Measurements from ENCODE around the gene NFE2L2. TPM values are rescaled to one million over a fixed set of nuclear protein-coding genes. Genes with fewer than 3 reads are reported as not detected.
A peak's percentile ranks its signal among the peaks of the same experiment; 100 is the strongest.
"Not testable (repeated sequence)": the region's sequence is repeated elsewhere in the genome, so short reads cannot be mapped to it uniquely, and the experiment has no call there.

NFE2L2 gene
- total and polyA plus RNA-seq, 2 experiments from 2014 or later, result 35.0 to 39.1 TPM

DNA sequence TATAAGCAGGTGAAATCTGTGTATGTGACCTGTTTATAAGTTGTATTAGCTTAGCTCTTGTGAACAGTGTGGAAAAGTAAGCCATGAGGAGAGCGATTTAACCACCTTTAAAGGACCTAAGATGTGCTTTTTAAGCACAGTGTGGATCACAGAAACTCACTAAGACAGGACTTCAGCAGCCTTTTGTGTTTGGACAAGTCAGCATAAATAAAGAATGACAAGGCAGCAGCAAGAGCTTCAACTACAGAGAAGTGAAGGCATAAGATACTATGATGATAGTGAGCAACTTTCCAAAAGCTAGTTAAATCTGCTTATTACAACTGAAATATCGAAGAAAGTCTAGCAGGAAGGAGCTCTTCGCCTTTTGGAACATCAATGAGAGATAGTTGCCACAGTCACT is 43.0 kb downstream of the NFE2L2 start (continued):
- no peak for TF ChIP-seq STAT1 (IDR thresholded peaks at IDR 0.05; ENCODE audit: unreplicated experiment)
- TF ChIP-seq, protein P1, sequence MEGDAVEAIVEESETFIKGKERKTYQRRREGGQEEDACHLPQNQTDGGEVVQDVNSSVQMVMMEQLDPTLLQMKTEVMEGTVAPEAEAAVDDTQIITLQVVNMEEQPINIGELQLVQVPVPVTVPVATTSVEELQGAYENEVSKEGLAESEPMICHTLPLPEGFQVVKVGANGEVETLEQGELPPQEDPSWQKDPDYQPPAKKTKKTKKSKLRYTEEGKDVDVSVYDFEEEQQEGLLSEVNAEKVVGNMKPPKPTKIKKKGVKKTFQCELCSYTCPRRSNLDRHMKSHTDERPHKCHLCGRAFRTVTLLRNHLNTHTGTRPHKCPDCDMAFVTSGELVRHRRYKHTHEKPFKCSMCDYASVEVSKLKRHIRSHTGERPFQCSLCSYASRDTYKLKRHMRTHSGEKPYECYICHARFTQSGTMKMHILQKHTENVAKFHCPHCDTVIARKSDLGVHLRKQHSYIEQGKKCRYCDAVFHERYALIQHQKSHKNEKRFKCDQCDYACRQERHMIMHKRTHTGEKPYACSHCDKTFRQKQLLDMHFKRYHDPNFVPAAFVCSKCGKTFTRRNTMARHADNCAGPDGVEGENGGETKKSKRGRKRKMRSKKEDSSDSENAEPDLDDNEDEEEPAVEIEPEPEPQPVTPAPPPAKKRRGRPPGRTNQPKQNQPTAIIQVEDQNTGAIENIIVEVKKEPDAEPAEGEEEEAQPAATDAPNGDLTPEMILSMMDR (conservative IDR thresholded peaks at IDR 0.05; ENCODE audit: low read depth in 2 of 2), result no peak

DNA sequence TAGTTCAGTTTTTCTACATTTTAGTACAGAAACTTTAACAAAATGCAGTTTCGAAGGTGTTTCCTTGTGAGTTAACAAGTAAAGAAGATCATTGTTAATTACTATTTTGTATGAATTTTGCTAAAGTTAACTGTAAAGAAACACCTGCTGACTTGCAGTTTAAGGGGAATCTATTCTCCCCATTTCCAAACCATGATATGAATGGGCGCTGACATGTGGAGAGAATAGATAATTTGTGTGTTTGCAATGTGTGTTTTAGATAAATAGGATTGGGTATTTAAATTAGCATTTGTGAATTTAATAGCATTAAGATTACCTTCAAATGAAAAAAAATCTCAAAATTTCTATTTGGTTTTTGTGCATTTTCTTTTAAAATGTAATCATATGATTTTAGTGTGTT is 44.7 kb downstream of the NFE2L2 start:
- not testable (repeated sequence) for H3K9me3 Mint-ChIP-seq; H3K27ac Mint-ChIP-seq; H3K9me2 ChIP-seq (ENCODE audit: insufficient read depth); H3K4me3 ChIP-seq; H2AFZ ChIP-seq; H3K4me3 Mint-ChIP-seq; H3K27me3 ChIP-seq (ENCODE audit: insufficient read depth); DNase-seq (ENCODE audit: low spot score); H3F3A ChIP-seq (replicated peaks; ENCODE audit: low read depth); ATAC-seq; H3K4me2 ChIP-seq
- H3K36me3 ChIP-seq (ENCODE audit: insufficient read depth), result peaks cover 52% of the 10 kb centered on the region
- H4K20me1 ChIP-seq (replicated peaks; ENCODE audit: insufficient read depth), result peaks cover 23% of the 10 kb centered on the region
- Mint-ChIP-seq H3K4me1 (peaks cover 50% of the 10 kb centered on the region), H3K27me3 (ENCODE audit: insufficient read depth, low read depth, poor library complexity) (peaks cover 21% of the 10 kb centered on the region), H3K36me3 (ENCODE audit: low read depth) (peaks cover 86% of the 10 kb centered on the region)
- 0 out of 2 replicates have a peak overlapping the region, but pooled peaks have one; percentile 2 for H3K27ac ChIP-seq (ENCODE audit: low read depth)
- peaks cover 21% of the 10 kb centered on the region for H3K4me1 ChIP-seq (ENCODE audit: insufficient read depth)
- peaks cover 41% of the 10 kb centered on the region for H3K79me2 ChIP-seq (replicated peaks; ENCODE audit: insufficient read depth)

DNA sequence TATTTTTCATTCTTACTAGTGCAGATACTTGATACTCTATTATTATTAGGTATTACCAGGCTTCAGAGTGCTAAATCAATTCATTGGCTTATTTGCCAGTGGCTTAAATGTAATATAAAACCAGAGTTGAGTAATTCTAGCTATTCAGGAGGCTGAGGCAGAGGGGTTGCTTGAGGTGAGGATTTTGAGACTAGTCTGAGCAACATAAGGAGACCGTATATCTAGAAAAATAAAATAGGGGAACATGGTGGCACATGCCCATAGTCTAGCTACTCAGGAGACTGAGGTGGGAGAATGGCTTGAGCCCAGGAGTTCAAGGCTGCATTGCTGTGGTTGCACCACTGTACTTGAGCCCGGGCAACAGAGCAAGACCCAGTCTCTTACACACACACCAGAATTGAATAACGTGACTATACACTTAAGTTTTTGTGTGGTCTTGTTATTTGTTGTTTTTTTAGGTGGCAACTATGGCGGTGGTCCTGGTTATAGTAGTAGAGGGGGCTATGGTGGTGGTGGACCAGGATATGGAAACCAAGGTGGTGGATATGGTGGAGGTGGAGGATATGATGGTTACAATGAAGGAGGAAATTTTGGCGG is 47.2 kb downstream of the NFE2L2 start:
- no peak for ATAC-seq
- no peak overlapping the region for H2AFZ ChIP-seq
- H3K4me3 ChIP-seq, result no peak overlapping the region
- Mint-ChIP-seq H3K27ac (peak overlapping the region; percentile 52; the same call in 1 of the 2 replicates), H3K36me3 (ENCODE audit: low read depth) (peaks cover 92% of the 10 kb centered on the region), H3K9me3 (peaks cover 2% of the 10 kb centered on the region; the same call in 1 of the 3 replicates), H3K4me3 (0 out of 3 replicates have a peak overlapping the region, but pooled peaks have one; percentile 19), H3K27me3 (ENCODE audit: insufficient read depth, low read depth, poor library complexity) (peaks cover 23% of the 10 kb centered on the region), H3K4me1 (peaks cover 54% of the 10 kb centered on the region)
- no peaks in the 10 kb centered on the region for H3K27me3 ChIP-seq (ENCODE audit: insufficient read depth)
- peaks cover 31% of the 10 kb centered on the region for H4K20me1 ChIP-seq (replicated peaks; ENCODE audit: insufficient read depth)
- 0 out of 2 replicates have a peak overlapping the region, but pooled peaks have one; percentile 36 for H3K4me2 ChIP-seq
- H3F3A ChIP-seq (replicated peaks; ENCODE audit: low read depth), result peaks cover 7% of the 10 kb centered on the region; the same call in 1 of the 2 replicates
- H3K27ac ChIP-seq (ENCODE audit: low read depth), result peak overlapping the region; percentile 52; the same call in 1 of the 2 replicates
- no peaks in the 10 kb centered on the region for H3K9me2 ChIP-seq (ENCODE audit: insufficient read depth)
- peaks cover 57% of the 10 kb centered on the region for H3K79me2 ChIP-seq (replicated peaks; ENCODE audit: insufficient read depth)
- DNase-seq (ENCODE audit: low spot score), result no peak
- H3K4me1 ChIP-seq (ENCODE audit: insufficient read depth), result peaks cover 27% of the 10 kb centered on the region
- H3K36me3 ChIP-seq (ENCODE audit: insufficient read depth), result peaks cover 52% of the 10 kb centered on the region
- TF ChIP-seq, protein P2, sequence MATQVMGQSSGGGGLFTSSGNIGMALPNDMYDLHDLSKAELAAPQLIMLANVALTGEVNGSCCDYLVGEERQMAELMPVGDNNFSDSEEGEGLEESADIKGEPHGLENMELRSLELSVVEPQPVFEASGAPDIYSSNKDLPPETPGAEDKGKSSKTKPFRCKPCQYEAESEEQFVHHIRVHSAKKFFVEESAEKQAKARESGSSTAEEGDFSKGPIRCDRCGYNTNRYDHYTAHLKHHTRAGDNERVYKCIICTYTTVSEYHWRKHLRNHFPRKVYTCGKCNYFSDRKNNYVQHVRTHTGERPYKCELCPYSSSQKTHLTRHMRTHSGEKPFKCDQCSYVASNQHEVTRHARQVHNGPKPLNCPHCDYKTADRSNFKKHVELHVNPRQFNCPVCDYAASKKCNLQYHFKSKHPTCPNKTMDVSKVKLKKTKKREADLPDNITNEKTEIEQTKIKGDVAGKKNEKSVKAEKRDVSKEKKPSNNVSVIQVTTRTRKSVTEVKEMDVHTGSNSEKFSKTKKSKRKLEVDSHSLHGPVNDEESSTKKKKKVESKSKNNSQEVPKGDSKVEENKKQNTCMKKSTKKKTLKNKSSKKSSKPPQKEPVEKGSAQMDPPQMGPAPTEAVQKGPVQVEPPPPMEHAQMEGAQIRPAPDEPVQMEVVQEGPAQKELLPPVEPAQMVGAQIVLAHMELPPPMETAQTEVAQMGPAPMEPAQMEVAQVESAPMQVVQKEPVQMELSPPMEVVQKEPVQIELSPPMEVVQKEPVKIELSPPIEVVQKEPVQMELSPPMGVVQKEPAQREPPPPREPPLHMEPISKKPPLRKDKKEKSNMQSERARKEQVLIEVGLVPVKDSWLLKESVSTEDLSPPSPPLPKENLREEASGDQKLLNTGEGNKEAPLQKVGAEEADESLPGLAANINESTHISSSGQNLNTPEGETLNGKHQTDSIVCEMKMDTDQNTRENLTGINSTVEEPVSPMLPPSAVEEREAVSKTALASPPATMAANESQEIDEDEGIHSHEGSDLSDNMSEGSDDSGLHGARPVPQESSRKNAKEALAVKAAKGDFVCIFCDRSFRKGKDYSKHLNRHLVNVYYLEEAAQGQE (IDR thresholded peaks at IDR 0.05; ENCODE audit: unreplicated experiment), result no peak
- TF ChIP-seq EZH2phosphoT487 (IDR thresholded peaks at IDR 0.05; ENCODE audit: unreplicated experiment), result no peak
- TF ChIP-seq, protein P3, sequence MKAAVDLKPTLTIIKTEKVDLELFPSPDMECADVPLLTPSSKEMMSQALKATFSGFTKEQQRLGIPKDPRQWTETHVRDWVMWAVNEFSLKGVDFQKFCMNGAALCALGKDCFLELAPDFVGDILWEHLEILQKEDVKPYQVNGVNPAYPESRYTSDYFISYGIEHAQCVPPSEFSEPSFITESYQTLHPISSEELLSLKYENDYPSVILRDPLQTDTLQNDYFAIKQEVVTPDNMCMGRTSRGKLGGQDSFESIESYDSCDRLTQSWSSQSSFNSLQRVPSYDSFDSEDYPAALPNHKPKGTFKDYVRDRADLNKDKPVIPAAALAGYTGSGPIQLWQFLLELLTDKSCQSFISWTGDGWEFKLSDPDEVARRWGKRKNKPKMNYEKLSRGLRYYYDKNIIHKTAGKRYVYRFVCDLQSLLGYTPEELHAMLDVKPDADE (IDR thresholded peaks at IDR 0.05), result no peak
- TF ChIP-seq CREB1 (CRISPR knock-in tag; IDR thresholded peaks at IDR 0.05; ENCODE audit: low read depth), result no peak
- no peak for TF ChIP-seq JUNB (IDR thresholded peaks at IDR 0.05; ENCODE audit: unreplicated experiment)
- TF ChIP-seq STAT1 (IDR thresholded peaks at IDR 0.05; ENCODE audit: unreplicated experiment), result no peak
- TF ChIP-seq ZNF114 (CRISPR knock-in tag; IDR thresholded peaks at IDR 0.05), result no peak
- no peak for TF ChIP-seq EZH2 (IDR thresholded peaks at IDR 0.05; ENCODE audit: low read depth, unreplicated experiment)
- TF ChIP-seq, protein P1 (conservative IDR thresholded peaks at IDR 0.05; ENCODE audit: low read depth in 2 of 2), result no peak
- TF ChIP-seq ZNF331 (CRISPR knock-in tag; IDR thresholded peaks at IDR 0.05; ENCODE audit: low read depth), result no peak
- TF ChIP-seq NANOG (IDR thresholded peaks at IDR 0.05; ENCODE audit: borderline replicate concordance), result no peak

All from GM23338 (cell line).